GM12878 (cell line): ENCODE data around the gene C1QTNF5.

Source experiments
- EGR1 ChIP-seq, 2 experiments: IDR thresholded peaks; 1 replicate in 1 of 2; 2 replicates in 1 of 2; pipeline ENCODE4 v1.6.1; 2011 to 2012; ENCODE audit warnings: low read depth in 2 of 2, low read length in 2 of 2, borderline replicate concordance in 1 of 2, mild to moderate bottlenecking in 1 of 2, moderate library complexity in 1 of 2
- MXI1 ChIP-seq: fragments of 150-350 bp; IDR thresholded peaks from 2 replicates; pipeline ENCODE4 v1.6.1; 2011; ENCODE audit warnings: low read depth, mild to moderate bottlenecking, inconsistent platforms, low read length, improper control_type of control experiment
- NR2C1 ChIP-seq: fragments of 450-650 bp; IDR thresholded peaks from 2 replicates; pipeline ENCODE4 v1.6.1; 2017; ENCODE audit warnings: antibody characterized with exemption, mild to moderate bottlenecking, moderate library complexity
- POLR2A ChIP-seq: IDR thresholded peaks from 2 replicates; pipeline ENCODE4 v1.6.1; 2011; ENCODE audit warnings: low read depth, mild to moderate bottlenecking, low read length
- ZZZ3 ChIP-seq: IDR thresholded peaks from 2 replicates; pipeline ENCODE4 v1.6.1; 2011; ENCODE audit warnings: low read depth; ENCODE audit not compliant: control insufficient read depth, insufficient read length
- TF ChIP-seq, protein P1 (sequence below): fragments of 450-650 bp; IDR thresholded peaks from 2 replicates; pipeline ENCODE4 v1.6.1; 2018; ENCODE audit warnings: mild to moderate bottlenecking, low read depth, moderate library complexity; ENCODE audit not compliant: partially characterized antibody
- TF ChIP-seq, protein P2 (sequence below): IDR thresholded peaks from 2 replicates; pipeline ENCODE4 v1.6.1; 2011; ENCODE audit warnings: borderline replicate concordance, low read depth, mild to moderate bottlenecking, moderate library complexity, low read length; ENCODE audit not compliant: insufficient read depth, poor library complexity, severe bottlenecking
- TF ChIP-seq, protein P3 (sequence below): IDR thresholded peaks from 2 replicates; pipeline ENCODE4 v1.6.1; 2011; ENCODE audit warnings: low read depth, low read length, improper control_type of control experiment, borderline replicate concordance

DNA sequence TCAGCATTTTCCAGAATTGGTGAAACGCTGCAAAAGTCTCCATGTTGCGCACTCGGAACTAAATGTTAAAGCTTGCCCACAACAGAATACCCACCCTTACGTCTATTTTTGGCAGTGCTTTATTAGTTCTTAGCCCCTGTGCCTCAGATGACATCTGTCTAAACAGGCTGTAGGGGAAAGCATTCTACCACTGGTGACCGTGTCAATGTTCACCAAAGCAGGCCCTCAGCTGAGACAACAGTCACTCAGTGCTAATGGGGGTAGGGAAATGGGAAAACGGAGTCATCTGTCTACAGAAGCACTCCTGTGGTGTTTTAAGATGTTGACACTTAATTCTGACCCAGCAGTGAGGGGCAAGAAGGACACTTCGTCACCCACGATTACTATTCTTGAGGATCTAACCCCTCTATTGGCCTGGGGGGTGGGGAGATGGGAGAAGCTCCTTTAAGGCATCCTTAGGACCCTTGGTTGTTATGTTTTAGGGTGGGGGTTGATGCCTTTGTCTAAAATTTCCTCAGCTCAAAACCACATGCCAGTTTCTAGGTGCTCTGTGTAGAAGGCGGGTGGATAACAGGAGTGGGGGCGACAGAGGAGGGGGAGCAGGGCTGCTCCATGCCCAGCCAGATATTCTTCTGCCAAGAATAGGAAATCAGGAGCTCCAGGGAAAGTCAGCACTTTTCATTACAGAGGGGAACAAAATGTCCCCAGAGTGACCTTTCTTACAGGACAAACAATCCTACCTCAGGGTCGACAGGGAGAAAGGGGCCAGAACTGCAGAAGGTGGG is 21.4 kb upstream of the C1QTNF5 start:
- no peak for TF ChIP-seq ZZZ3
- TF ChIP-seq, protein P1, sequence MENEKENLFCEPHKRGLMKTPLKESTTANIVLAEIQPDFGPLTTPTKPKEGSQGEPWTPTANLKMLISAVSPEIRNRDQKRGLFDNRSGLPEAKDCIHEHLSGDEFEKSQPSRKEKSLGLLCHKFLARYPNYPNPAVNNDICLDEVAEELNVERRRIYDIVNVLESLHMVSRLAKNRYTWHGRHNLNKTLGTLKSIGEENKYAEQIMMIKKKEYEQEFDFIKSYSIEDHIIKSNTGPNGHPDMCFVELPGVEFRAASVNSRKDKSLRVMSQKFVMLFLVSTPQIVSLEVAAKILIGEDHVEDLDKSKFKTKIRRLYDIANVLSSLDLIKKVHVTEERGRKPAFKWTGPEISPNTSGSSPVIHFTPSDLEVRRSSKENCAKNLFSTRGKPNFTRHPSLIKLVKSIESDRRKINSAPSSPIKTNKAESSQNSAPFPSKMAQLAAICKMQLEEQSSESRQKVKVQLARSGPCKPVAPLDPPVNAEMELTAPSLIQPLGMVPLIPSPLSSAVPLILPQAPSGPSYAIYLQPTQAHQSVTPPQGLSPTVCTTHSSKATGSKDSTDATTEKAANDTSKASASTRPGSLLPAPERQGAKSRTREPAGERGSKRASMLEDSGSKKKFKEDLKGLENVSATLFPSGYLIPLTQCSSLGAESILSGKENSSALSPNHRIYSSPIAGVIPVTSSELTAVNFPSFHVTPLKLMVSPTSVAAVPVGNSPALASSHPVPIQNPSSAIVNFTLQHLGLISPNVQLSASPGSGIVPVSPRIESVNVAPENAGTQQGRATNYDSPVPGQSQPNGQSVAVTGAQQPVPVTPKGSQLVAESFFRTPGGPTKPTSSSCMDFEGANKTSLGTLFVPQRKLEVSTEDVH = no peak
- TF ChIP-seq, protein P2, sequence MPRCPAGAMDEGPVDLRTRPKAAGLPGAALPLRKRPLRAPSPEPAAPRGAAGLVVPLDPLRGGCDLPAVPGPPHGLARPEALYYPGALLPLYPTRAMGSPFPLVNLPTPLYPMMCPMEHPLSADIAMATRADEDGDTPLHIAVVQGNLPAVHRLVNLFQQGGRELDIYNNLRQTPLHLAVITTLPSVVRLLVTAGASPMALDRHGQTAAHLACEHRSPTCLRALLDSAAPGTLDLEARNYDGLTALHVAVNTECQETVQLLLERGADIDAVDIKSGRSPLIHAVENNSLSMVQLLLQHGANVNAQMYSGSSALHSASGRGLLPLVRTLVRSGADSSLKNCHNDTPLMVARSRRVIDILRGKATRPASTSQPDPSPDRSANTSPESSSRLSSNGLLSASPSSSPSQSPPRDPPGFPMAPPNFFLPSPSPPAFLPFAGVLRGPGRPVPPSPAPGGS = no peak
- TF ChIP-seq, protein P3, sequence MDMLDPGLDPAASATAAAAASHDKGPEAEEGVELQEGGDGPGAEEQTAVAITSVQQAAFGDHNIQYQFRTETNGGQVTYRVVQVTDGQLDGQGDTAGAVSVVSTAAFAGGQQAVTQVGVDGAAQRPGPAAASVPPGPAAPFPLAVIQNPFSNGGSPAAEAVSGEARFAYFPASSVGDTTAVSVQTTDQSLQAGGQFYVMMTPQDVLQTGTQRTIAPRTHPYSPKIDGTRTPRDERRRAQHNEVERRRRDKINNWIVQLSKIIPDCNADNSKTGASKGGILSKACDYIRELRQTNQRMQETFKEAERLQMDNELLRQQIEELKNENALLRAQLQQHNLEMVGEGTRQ = no peak
- no peak for TF ChIP-seq MXI1
- no peak for TF ChIP-seq NR2C1
- TF ChIP-seq POLR2A = no peak
- no peak for TF ChIP-seq EGR1 (IDR thresholded peaks at IDR 0.05; ENCODE audit: borderline replicate concordance in 1 of 2, low read depth in 2 of 2, low read length in 2 of 2)
